ENCODE results near the gene CHRDL1.

DNA sequence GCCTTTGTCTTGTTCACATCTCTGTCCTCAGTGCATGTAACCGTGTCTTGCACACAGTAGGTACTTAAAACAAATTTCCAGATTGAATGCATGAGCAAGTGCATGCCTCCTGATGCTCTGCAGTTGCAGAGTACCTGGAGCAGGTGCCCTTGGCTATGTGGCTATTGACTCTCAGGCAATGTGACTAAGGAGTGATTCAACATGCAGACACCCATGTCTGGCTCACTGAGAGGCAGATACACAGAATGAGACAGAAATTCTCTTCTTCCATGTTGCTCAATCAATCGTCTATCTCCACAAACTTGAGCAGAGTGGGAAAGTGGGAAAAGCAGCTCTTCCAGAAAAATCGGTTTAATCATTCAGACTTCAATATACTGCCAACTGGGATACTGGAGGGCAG, 111.0 kb downstream of the CHRDL1 start:
- TF ChIP-seq POLR2AphosphoS5 (IDR thresholded peaks at IDR 0.05) (no peak), TAF1 (IDR thresholded peaks at IDR 0.05; ENCODE audit: low read depth) (no peak), RAD21 (conservative IDR thresholded peaks at IDR 0.05) (no peak), MXI1 (conservative IDR thresholded peaks at IDR 0.05; ENCODE audit: poor library complexity, severe bottlenecking) (no peak), EP300 (conservative IDR thresholded peaks at IDR 0.05; ENCODE audit: poor library complexity, severe bottlenecking) (no peak), EZH2 (IDR thresholded peaks at IDR 0.05; ENCODE audit: borderline replicate concordance, insufficient read depth, low read length, poor library complexity, severe bottlenecking) (no peak), SMC3 (conservative IDR thresholded peaks at IDR 0.05; ENCODE audit: poor library complexity) (no peak)
- TF ChIP-seq, protein P1, sequence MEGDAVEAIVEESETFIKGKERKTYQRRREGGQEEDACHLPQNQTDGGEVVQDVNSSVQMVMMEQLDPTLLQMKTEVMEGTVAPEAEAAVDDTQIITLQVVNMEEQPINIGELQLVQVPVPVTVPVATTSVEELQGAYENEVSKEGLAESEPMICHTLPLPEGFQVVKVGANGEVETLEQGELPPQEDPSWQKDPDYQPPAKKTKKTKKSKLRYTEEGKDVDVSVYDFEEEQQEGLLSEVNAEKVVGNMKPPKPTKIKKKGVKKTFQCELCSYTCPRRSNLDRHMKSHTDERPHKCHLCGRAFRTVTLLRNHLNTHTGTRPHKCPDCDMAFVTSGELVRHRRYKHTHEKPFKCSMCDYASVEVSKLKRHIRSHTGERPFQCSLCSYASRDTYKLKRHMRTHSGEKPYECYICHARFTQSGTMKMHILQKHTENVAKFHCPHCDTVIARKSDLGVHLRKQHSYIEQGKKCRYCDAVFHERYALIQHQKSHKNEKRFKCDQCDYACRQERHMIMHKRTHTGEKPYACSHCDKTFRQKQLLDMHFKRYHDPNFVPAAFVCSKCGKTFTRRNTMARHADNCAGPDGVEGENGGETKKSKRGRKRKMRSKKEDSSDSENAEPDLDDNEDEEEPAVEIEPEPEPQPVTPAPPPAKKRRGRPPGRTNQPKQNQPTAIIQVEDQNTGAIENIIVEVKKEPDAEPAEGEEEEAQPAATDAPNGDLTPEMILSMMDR (IDR thresholded peaks at IDR 0.05; ENCODE audit: poor library complexity, severe bottlenecking), result no peak
- TF ChIP-seq, protein P2, sequence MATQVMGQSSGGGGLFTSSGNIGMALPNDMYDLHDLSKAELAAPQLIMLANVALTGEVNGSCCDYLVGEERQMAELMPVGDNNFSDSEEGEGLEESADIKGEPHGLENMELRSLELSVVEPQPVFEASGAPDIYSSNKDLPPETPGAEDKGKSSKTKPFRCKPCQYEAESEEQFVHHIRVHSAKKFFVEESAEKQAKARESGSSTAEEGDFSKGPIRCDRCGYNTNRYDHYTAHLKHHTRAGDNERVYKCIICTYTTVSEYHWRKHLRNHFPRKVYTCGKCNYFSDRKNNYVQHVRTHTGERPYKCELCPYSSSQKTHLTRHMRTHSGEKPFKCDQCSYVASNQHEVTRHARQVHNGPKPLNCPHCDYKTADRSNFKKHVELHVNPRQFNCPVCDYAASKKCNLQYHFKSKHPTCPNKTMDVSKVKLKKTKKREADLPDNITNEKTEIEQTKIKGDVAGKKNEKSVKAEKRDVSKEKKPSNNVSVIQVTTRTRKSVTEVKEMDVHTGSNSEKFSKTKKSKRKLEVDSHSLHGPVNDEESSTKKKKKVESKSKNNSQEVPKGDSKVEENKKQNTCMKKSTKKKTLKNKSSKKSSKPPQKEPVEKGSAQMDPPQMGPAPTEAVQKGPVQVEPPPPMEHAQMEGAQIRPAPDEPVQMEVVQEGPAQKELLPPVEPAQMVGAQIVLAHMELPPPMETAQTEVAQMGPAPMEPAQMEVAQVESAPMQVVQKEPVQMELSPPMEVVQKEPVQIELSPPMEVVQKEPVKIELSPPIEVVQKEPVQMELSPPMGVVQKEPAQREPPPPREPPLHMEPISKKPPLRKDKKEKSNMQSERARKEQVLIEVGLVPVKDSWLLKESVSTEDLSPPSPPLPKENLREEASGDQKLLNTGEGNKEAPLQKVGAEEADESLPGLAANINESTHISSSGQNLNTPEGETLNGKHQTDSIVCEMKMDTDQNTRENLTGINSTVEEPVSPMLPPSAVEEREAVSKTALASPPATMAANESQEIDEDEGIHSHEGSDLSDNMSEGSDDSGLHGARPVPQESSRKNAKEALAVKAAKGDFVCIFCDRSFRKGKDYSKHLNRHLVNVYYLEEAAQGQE (IDR thresholded peaks at IDR 0.05; ENCODE audit: borderline replicate concordance), result no peak

All from neural cell (in vitro differentiated cells).